GM21619 (cell line): ENCODE results near the gene MBOAT2.
A peak's percentile ranks its signal among the peaks of the same experiment; 100 is the strongest.
"Not testable (repeated sequence)": the region's sequence is repeated elsewhere in the genome, so short reads cannot be mapped to it uniquely, and the experiment has no call there.

ENCODE experiments used
- ATAC-seq: cut with Tn5 transposase; IDR thresholded peaks from one replicate; pipeline ENCODE4 v1.9.1; 2021; ENCODE audit not compliant: unreplicated experiment

The MBOAT2 gene, protein sequence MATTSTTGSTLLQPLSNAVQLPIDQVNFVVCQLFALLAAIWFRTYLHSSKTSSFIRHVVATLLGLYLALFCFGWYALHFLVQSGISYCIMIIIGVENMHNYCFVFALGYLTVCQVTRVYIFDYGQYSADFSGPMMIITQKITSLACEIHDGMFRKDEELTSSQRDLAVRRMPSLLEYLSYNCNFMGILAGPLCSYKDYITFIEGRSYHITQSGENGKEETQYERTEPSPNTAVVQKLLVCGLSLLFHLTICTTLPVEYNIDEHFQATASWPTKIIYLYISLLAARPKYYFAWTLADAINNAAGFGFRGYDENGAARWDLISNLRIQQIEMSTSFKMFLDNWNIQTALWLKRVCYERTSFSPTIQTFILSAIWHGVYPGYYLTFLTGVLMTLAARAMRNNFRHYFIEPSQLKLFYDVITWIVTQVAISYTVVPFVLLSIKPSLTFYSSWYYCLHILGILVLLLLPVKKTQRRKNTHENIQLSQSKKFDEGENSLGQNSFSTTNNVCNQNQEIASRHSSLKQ

DNA sequence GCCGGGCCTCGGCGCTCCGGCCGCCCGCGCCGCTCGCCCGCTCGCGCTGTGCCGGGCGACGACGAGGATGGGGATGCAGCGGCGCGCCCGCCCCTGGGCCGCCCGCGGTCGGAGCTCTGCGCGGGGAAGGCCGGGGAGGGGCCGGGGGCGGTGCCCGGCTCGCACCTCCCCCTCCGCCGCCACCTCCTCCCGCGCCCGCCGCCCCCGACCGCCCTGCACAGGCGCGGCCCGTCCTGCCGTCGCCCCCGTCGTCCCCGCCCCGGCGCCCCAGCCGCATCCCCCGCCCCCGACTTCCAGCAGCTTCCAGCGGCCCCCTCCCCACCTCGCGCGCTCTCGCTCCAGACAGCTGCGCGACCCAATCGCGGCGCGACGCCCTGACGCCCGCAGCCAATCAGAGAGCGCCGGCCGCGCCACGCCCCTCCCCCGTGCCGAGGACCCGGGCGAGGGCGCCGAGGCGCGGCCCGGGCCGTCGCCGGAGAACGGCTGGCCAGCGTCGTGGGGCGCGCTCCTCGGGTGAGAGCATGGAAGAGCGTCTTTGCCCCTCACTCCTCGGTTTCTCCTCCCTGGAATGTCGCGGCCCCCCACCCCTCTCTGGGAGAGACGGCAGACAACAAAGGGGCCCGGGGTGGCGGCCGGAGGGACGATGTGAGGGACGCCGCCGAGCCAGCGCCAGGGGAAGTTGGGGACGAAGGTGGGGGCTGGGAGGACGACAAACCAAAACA, at the start of gene MBOAT2:
Gene MBOAT2, minus strand, starts transcription at position 69 of the 722 bp plus-strand sequence. CDS start 70 bp downstream, outside the sequence.
- peak; percentile 91 for ATAC-seq

- no peak for ATAC-seq
Observed at GRCh38 chr2:9052821-9053533, 49.5 kb upstream of the MBOAT2 start.

GRCh38 chr2:9051451-9051850, 48.0 kb upstream of the MBOAT2 start:
- not testable (repeated sequence) for ATAC-seq

DNA sequence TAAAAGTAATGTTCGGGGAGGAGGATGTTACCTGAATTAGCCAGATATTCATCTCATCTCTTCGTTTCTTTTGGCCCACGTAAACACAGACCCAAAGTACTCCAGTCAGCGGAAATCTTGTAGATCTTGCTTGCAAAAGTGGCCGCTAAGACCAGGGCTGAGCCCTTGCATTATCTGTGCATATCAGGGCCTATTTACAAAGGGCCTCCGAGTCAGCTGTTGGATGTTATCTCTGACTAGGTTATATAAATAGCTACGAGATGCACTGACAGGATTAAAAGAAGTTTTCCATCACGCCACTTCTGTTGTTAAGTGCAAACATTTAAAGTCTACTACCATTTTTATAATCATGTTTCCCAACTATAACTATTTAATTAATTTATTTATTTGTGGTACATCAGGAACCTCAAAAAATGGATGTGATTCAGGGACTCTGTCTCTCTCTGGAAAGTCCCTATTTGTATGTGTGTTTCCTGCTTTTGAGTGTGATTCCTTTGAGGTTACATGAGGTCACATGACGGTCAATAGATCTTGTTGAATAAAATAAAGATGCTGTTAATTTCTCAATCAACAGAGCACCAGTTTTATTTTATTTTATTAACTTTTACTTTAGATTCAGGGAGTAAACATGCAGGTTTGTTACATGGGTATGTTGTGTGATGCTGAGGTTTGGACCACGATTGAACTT, 46.8 kb upstream of the MBOAT2 start:
- no peak for ATAC-seq

DNA sequence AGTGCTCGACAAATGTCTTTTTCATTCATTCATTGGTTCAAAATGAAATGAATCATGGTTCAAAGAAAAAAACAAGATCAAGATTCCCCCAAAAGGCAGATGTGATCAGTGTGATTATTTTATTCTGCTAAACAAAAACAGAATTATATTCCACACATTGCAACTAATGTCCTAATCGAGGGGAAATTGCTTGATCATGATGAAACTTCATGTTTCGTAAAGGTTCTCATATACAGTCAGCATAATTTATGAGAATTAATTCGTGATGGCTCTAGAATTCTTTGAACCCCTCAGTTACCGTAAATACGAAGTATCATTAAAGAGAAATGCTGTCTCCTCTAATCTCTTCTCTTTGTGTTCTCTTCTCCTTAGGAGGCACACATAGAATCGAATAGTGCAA, 42.1 kb upstream of the MBOAT2 start:
- ATAC-seq: no peak

GRCh38 chr2:9043491-9043890, 40.0 kb upstream of the MBOAT2 start:
- ATAC-seq: not testable (repeated sequence)

DNA sequence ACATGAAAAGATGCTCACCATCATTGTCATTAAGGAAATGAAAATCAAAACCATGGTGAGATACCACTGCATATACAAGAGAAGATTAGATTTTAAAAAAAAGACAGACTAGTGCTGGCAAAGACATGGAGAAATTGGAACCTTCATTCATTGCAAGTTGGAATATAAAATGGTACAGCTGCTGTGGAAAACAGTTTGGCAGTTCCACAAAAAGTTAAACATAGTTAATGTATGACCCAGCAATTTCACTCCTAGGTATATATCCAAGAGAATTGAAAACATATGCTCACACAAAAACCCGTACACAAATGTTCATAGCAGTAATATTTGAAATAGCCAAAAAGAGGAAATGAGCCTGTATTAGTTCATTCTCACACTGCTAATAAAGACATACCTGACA, 33.7 kb upstream of the MBOAT2 start:
- no peak for ATAC-seq

- no peak for ATAC-seq
Observed at GRCh38 chr2:9033385-9034168, 30.1 kb upstream of the MBOAT2 start.

DNA sequence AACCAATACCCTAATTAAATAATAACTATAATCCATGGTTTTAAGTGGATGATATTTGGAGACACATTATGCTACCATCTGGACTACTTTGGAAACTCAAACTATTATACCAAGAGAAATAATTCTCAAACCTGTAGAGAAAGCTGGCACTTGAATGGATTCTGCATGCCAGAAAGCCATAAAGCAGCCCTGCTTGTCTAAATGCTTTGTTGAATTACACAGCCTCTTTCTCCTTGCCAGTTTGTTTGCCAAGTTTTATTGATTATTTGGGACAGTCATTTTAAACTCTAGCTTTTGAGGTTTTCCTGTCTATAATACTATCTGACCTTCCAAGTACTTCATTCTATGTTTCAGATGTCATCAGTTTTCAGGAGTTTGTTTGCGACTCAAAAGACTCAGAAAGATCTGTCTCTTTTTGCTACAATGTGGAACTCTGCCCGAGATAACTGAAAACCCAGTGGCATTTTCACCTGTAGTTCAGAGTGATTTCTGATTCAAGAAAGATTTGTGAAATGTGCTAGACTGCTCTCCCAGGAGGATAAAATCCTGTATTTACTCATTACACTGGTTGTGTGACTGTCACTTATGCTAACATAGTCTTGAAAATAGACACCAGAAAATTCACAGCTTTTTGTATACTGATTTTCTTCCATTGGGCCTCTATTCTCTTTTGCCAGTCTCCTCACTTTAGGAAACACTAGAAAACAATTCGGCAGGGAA, 29.2 kb upstream of the MBOAT2 start:
- ATAC-seq: no peak

GRCh38 chr2:9032121-9032520, 28.6 kb upstream of the MBOAT2 start:
- no peak for ATAC-seq

DNA sequence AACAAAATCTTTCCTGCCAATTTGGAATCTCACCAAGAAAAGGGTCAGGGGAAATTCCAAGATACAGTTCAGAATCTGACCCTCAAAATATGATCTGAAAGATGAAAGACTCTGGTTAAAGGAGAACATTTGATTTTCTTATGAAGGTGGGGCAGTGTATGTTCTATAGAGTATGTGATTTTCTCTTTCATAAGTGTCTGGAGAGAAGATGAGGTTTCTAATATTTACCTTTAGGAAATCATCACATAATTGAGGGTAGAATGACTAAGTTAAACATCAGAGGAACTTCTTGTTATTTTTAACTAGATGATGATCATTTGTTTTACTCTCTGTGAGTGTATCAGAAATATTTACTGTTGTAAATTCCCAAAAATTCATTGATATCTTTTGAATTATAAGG, 27.8 kb upstream of the MBOAT2 start:
- no peak for ATAC-seq

- no peak for ATAC-seq
Observed at GRCh38 chr2:9030841-9031240, 27.4 kb upstream of the MBOAT2 start.

- ATAC-seq: no peak
Observed at GRCh38 chr2:9030190-9030589, 26.7 kb upstream of the MBOAT2 start.

DNA sequence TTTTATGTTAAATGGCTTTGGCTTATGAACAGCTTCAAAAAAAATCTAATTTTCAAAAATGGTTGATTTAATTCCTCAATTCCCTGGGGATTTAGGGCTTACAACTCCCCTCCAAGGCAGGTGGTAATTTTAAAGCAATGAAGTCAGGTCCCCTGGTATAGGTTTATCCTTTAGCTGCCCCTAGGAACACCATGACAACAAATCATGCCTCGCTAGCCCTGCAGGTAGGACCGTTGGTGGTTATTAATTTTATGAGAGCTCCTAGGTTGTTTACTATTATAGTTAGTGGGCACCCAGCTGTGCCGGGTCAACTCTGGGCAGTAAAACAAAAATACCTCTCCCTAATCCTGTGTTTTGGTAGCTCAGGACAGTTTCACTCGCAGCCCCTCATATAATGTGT, 26.2 kb upstream of the MBOAT2 start:
- no peak for ATAC-seq

DNA sequence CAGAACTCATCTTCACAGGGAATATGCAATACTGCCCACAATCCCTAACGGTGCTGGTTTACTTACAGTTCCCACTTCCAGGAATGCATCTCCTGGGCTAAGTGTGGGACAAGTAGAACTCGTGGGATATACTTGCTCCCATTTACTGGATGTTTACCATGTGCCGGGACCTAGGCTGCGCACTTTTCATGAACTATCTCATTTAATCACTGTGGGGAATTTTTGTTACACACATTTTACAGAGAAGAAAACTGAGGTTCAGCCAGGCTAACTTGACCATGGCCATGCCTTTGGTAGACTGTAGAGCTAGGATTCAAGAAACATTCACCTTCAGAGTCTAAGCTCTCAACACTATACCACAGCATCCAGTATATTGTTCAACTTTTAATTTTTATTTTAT, 24.4 kb upstream of the MBOAT2 start:
- ATAC-seq: no peak

DNA sequence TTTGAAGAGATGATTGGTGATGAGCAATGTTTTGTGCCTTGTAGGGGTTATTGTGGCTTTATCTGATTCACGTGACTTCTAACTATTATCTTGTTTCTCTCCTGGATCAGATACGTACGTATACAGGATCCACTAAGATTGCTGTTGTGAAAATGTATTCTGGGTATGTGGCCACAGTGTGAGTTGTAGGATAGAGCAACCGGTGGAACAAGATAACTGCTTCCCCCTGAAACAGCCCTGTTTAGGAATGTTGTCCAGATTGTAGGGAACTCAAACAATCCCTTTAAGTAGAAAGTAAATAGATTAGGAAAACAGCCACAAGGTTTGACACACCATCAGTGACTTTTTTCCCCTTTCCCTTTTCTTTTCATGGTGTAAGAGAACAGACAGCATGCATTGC, 22.3 kb upstream of the MBOAT2 start:
- ATAC-seq: no peak

- no peak for ATAC-seq
Observed at GRCh38 chr2:9024575-9024974, 21.1 kb upstream of the MBOAT2 start.

GRCh38 chr2:9021563-9022211, 18.2 kb upstream of the MBOAT2 start:
- no peak for ATAC-seq

DNA sequence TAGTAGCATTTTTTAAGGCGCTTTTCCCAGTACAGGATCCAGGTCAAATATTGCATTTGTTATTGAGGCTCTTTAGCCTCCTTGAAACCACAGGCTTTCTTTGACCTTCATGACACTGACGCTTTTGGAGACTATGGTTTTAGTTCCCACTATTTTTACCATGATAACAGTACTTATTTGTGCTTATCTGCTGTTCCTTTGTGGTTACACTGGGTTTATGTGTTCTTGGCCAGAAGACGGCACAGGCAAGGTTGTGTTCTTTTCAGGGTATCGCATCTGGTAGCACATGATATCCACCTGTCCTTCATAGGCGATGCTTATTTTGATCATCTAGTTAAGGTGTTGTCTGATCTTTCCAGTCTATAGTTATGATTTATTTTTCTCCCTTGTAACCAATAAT, 16.8 kb upstream of the MBOAT2 start:
- ATAC-seq: no peak
